ENCODE measurements around the gene PTPN7. TPM values are rescaled to one million over a fixed set of nuclear protein-coding genes. Genes with fewer than 3 reads are reported as not detected.

The PTPN7 gene
- total and polyA plus RNA-seq, 2 of the 13 experiments (the other 11 are each of a cell fraction or from before 2014, with no cell fraction given), result not detected

DNA sequence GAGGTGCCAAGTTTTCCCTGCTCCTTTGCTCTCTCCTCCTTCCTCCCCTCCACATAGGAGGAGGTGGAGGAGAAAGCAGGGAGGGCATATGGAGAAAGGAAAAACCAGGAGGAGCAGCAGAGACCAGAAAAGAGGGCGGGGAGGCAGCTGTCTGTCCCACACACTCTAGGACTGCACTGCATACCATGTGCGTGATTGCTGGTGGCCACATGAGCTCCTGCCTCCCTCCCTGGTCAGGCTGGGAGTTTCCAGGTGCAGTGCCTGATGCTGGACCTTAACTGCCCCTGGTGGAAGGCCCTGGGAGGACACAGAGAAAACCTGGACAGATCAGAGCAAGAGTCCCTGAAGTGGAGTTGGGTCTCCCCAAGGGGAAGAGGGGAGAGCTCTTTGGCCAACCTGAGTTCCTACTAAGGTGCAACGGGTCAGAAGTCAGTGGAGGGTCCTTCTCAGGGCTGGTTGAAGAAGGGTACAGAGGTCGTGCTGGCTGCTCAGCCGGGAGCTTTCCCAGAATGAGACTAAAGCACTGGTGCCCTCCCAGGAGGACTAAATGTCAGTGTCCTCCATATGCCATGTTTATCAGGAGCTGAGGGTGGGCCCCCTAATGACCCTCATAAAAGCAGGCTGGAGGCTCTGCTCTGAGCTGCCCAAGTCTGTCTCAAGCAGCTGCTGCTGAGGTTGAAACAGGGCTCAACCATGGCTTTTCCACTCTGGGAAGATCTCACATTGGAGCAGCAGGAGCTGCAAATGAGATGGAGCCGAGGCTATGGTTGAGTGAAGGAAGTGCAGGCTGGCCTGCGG is 29.7 kb upstream of the PTPN7 start (continued):
- no peak for TF ChIP-seq KLF9 (CRISPR knock-in tag; IDR thresholded peaks at IDR 0.05; ENCODE audit: low read depth)
- no peak for TF ChIP-seq ZNF354B (CRISPR knock-in tag; IDR thresholded peaks at IDR 0.05)
- TF ChIP-seq RAD21 (CRISPR knock-in tag; IDR thresholded peaks at IDR 0.05), result no peak
- TF ChIP-seq, protein P1, sequence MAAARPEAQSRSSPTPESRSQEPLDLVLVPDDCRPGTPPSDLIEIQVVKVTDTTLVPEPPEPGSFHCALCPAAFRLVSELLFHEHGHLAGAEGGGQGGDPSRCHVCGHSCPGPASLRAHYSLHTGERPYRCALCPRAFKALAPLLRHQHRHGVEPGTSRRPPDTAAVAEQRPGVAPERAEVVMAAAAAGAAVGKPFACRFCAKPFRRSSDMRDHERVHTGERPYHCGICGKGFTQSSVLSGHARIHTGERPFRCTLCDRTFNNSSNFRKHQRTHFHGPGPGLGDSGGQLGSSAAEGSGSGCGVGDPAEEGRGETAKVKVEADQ (CRISPR knock-in tag; IDR thresholded peaks at IDR 0.05; ENCODE audit: borderline replicate concordance), result no peak
- TF ChIP-seq ZNF331 (CRISPR knock-in tag; IDR thresholded peaks at IDR 0.05), result no peak
- TF ChIP-seq, protein P2, sequence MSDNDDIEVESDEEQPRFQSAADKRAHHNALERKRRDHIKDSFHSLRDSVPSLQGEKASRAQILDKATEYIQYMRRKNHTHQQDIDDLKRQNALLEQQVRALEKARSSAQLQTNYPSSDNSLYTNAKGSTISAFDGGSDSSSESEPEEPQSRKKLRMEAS (IDR thresholded peaks at IDR 0.05), result peak; percentile 75
- TF ChIP-seq PHF21A (CRISPR knock-in tag; IDR thresholded peaks at IDR 0.05), result peak; percentile 54; the same call in 1 of the 2 replicates
- TF ChIP-seq, protein P3, sequence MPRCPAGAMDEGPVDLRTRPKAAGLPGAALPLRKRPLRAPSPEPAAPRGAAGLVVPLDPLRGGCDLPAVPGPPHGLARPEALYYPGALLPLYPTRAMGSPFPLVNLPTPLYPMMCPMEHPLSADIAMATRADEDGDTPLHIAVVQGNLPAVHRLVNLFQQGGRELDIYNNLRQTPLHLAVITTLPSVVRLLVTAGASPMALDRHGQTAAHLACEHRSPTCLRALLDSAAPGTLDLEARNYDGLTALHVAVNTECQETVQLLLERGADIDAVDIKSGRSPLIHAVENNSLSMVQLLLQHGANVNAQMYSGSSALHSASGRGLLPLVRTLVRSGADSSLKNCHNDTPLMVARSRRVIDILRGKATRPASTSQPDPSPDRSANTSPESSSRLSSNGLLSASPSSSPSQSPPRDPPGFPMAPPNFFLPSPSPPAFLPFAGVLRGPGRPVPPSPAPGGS (CRISPR knock-in tag; IDR thresholded peaks at IDR 0.05), result no peak
- TF ChIP-seq ZSCAN12 (CRISPR knock-in tag; IDR thresholded peaks at IDR 0.05), result no peak
- TF ChIP-seq ZBTB3 (CRISPR knock-in tag; IDR thresholded peaks at IDR 0.05; ENCODE audit: borderline replicate concordance, low read depth), result no peak
- TF ChIP-seq ZNF558 (CRISPR knock-in tag; IDR thresholded peaks at IDR 0.05; ENCODE audit: borderline replicate concordance), result peak; percentile 53; the same call in 1 of the 2 replicates
- TF ChIP-seq SETDB1 (CRISPR knock-in tag; IDR thresholded peaks at IDR 0.05; ENCODE audit: borderline replicate concordance), result no peak
- no peak for TF ChIP-seq DMAP1 (CRISPR knock-in tag; IDR thresholded peaks at IDR 0.05)
- TF ChIP-seq ZNF629 (CRISPR knock-in tag; conservative IDR thresholded peaks at IDR 0.05), result no peak
- TF ChIP-seq, protein P4, sequence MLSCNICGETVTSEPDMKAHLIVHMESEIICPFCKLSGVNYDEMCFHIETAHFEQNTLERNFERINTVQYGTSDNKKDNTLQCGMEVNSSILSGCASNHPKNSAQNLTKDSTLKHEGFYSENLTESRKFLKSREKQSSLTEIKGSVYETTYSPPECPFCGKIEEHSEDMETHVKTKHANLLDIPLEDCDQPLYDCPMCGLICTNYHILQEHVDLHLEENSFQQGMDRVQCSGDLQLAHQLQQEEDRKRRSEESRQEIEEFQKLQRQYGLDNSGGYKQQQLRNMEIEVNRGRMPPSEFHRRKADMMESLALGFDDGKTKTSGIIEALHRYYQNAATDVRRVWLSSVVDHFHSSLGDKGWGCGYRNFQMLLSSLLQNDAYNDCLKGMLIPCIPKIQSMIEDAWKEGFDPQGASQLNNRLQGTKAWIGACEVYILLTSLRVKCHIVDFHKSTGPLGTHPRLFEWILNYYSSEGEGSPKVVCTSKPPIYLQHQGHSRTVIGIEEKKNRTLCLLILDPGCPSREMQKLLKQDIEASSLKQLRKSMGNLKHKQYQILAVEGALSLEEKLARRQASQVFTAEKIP (CRISPR knock-in tag; IDR thresholded peaks at IDR 0.05; ENCODE audit: borderline replicate concordance), result no peak
- peak; percentile 75 for TF ChIP-seq ZMYM3 (CRISPR knock-in tag; IDR thresholded peaks at IDR 0.05)
- TF ChIP-seq, protein P5, sequence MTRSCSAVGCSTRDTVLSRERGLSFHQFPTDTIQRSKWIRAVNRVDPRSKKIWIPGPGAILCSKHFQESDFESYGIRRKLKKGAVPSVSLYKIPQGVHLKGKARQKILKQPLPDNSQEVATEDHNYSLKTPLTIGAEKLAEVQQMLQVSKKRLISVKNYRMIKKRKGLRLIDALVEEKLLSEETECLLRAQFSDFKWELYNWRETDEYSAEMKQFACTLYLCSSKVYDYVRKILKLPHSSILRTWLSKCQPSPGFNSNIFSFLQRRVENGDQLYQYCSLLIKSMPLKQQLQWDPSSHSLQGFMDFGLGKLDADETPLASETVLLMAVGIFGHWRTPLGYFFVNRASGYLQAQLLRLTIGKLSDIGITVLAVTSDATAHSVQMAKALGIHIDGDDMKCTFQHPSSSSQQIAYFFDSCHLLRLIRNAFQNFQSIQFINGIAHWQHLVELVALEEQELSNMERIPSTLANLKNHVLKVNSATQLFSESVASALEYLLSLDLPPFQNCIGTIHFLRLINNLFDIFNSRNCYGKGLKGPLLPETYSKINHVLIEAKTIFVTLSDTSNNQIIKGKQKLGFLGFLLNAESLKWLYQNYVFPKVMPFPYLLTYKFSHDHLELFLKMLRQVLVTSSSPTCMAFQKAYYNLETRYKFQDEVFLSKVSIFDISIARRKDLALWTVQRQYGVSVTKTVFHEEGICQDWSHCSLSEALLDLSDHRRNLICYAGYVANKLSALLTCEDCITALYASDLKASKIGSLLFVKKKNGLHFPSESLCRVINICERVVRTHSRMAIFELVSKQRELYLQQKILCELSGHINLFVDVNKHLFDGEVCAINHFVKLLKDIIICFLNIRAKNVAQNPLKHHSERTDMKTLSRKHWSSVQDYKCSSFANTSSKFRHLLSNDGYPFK (CRISPR knock-in tag; IDR thresholded peaks at IDR 0.05; ENCODE audit: borderline replicate concordance), result 0 out of 2 replicates have a peak, but pooled peaks have one; percentile 8
- 0 out of 2 replicates have a peak, but pooled peaks have one; percentile 5 for TF ChIP-seq ZNF644 (CRISPR knock-in tag; IDR thresholded peaks at IDR 0.05; ENCODE audit: low read depth)
- no peak for TF ChIP-seq NFE2L1 (CRISPR knock-in tag; IDR thresholded peaks at IDR 0.05; ENCODE audit: borderline replicate concordance)
- TF ChIP-seq ZFP36L2 (CRISPR knock-in tag; IDR thresholded peaks at IDR 0.05), result no peak
- TF ChIP-seq, protein P6, sequence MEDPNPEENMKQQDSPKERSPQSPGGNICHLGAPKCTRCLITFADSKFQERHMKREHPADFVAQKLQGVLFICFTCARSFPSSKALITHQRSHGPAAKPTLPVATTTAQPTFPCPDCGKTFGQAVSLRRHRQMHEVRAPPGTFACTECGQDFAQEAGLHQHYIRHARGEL (CRISPR knock-in tag; IDR thresholded peaks at IDR 0.05), result no peak
- no peak for TF ChIP-seq ZNF124 (CRISPR knock-in tag; IDR thresholded peaks at IDR 0.05)
- peak; percentile 76 for TF ChIP-seq TEAD3 (CRISPR knock-in tag; optimal IDR thresholded peaks at IDR 0.05; ENCODE audit: borderline replicate concordance)
- no peak for TF ChIP-seq IRF2 (CRISPR knock-in tag; IDR thresholded peaks at IDR 0.05)
